DND-41 (cell line): ENCODE results near the gene PKDCC.
"Not testable (repeated sequence)": the region's sequence is repeated elsewhere in the genome, so short reads cannot be mapped to it uniquely, and the experiment has no call there.

ENCODE experiments used
- ATAC-seq: fragments of 200-7000 bp; cut with Tn5 transposase; 3 replicates; pipeline ENCODE4 v1.9.1; 2021; ENCODE audit warnings: low read depth; ENCODE audit not compliant: insufficient read depth
- DNase-seq: peaks from one replicate; pipeline ENCODE4 v3.0.0-alpha.2; 2020
- H2AFZ ChIP-seq: 2 replicates; pipeline ENCODE4 v1.6.0; 2012; ENCODE audit warnings: low read depth, low read length
- H3K27ac ChIP-seq: 2 replicates; pipeline ENCODE4 v1.5.1; 2012; ENCODE audit warnings: low read length, inconsistent platforms
- H3K27me3 ChIP-seq: fragments of 200-600 bp; sonication (generic); 2 replicates; pipeline ENCODE4 v1.6.0; 2012; ENCODE audit warnings: low read length, mild to moderate bottlenecking, inconsistent platforms; ENCODE audit not compliant: insufficient read depth, poor library complexity
- H3K36me3 ChIP-seq: 2 replicates; pipeline ENCODE4 v1.5.1; 2012; ENCODE audit warnings: low read length, inconsistent platforms; ENCODE audit not compliant: insufficient read depth
- H3K4me1 ChIP-seq: 2 replicates; pipeline ENCODE4 v1.5.1; 2012; ENCODE audit warnings: mild to moderate bottlenecking, low read length; ENCODE audit not compliant: insufficient read depth
- H3K4me2 ChIP-seq: 2 replicates; pipeline ENCODE4 v1.6.0; 2012; ENCODE audit warnings: mild to moderate bottlenecking, moderate library complexity, low read length, inconsistent platforms; ENCODE audit not compliant: insufficient read depth
- H3K4me3 ChIP-seq, 2 experiments: fragments of 200-600 bp in 1 of 2; shearing (Covaris generic) in 1 of 2; 2 replicates each; pipeline ENCODE4 v1.5.1; 2012 to 2016; ENCODE audit warnings: inconsistent platforms in 2 of 2, low read length in 2 of 2, mild to moderate bottlenecking in 2 of 2, low read depth in 1 of 2, moderate library complexity in 1 of 2
- H3K79me2 ChIP-seq: 2 replicates; pipeline ENCODE4 v1.6.0; 2012; ENCODE audit warnings: low read length, inconsistent platforms; ENCODE audit not compliant: insufficient read depth
- H3K9ac ChIP-seq: 2 replicates; pipeline ENCODE4 v1.6.0; 2012; ENCODE audit warnings: low read depth, mild to moderate bottlenecking, inconsistent platforms, low read length, moderate library complexity
- H3K9me3 ChIP-seq: 2 replicates; pipeline ENCODE4 v1.5.1; 2012; ENCODE audit warnings: low read length, moderate library complexity, mild to moderate bottlenecking, inconsistent platforms; ENCODE audit not compliant: insufficient read depth, severe bottlenecking
- H4K20me1 ChIP-seq: 2 replicates; pipeline ENCODE4 v1.6.0; 2012; ENCODE audit warnings: low read length; ENCODE audit not compliant: insufficient read depth
- EZH2 ChIP-seq: IDR thresholded peaks from 3 replicates; pipeline ENCODE4 v1.6.1; 2012; ENCODE audit warnings: borderline replicate concordance, low read depth, mild to moderate bottlenecking, moderate library complexity, low read length, inconsistent platforms; ENCODE audit not compliant: severe bottlenecking
- TF ChIP-seq, protein P1 (sequence below): IDR thresholded peaks from 2 replicates; pipeline ENCODE4 v1.5.1; 2012; ENCODE audit warnings: borderline replicate concordance, low read length, moderate library complexity, mild to moderate bottlenecking; ENCODE audit not compliant: poor library complexity, severe bottlenecking; ENCODE audit errors: extremely low read depth

Gene PKDCC

DNA sequence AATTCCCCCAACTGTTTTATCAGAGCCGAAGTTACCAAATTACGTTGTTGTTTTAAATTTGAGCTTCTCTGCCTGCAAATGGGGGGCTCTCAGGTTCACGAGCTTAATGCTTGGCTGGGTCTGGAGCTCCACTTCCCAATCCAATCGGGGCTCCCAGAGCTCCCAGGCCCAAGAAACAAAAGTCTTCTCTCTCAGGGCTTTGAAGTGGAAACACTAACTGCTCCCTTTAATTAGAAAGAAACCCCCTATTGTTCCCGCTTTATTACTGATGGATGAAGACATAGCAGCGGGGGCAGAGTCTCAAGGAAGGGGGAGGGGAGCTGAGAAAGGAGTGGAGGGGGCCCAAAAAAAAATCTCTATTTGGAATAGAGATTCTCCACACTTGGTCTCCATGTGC lies 15.6 kb upstream of the PKDCC start:
- H3K4me1 ChIP-seq: no peaks in the 10 kb centered on the region

DNA sequence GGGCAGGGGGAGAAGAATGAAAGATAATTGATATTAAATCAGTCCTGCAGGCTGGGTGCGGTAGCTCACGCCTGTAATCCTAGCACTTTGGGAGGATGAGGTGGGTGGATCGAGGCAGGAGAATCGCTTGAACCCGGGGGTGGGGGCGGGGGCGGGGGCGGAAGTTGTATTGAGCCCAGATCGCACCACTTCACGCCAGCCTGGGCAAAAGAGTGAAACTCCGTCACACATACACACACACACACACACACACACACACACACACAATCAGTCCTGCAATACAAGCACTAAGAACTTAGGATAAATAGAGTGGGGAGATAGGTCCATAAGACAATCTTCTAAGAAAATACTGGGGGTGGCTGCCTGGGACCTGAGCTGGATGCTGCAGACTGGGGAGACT lies 15.1 kb upstream of the PKDCC start:
- TF ChIP-seq, protein P1, sequence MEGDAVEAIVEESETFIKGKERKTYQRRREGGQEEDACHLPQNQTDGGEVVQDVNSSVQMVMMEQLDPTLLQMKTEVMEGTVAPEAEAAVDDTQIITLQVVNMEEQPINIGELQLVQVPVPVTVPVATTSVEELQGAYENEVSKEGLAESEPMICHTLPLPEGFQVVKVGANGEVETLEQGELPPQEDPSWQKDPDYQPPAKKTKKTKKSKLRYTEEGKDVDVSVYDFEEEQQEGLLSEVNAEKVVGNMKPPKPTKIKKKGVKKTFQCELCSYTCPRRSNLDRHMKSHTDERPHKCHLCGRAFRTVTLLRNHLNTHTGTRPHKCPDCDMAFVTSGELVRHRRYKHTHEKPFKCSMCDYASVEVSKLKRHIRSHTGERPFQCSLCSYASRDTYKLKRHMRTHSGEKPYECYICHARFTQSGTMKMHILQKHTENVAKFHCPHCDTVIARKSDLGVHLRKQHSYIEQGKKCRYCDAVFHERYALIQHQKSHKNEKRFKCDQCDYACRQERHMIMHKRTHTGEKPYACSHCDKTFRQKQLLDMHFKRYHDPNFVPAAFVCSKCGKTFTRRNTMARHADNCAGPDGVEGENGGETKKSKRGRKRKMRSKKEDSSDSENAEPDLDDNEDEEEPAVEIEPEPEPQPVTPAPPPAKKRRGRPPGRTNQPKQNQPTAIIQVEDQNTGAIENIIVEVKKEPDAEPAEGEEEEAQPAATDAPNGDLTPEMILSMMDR: no peak
- TF ChIP-seq EZH2: no peak
- H3K36me3 ChIP-seq: no peaks in the 10 kb centered on the region
- H3K4me2 ChIP-seq: no peak overlapping the region
- H3K79me2 ChIP-seq: no peaks in the 10 kb centered on the region
- H3K4me3 ChIP-seq: no peak overlapping the region
- H3K9me3 ChIP-seq: no peaks in the 10 kb centered on the region
- H3K27me3 ChIP-seq: peaks cover 8% of the 10 kb centered on the region
- no peaks in the 10 kb centered on the region for H4K20me1 ChIP-seq
- no peak for DNase-seq
- H3K9ac ChIP-seq: no peak overlapping the region
- no peak overlapping the region for H2AFZ ChIP-seq
- no peaks in the 10 kb centered on the region for H3K4me1 ChIP-seq
- no peak for ATAC-seq
- no peak overlapping the region for H3K27ac ChIP-seq

More for the DNA sequence above, 15.6 kb upstream of the PKDCC start:
- Histone ChIP-seq H3K27me3 (peaks cover 7% of the 10 kb centered on the region), H2AFZ (no peak overlapping the region), H3K79me2 (no peaks in the 10 kb centered on the region), H3K4me3 (no peak overlapping the region), H3K36me3 (no peaks in the 10 kb centered on the region), H3K9me3 (no peaks in the 10 kb centered on the region), H4K20me1 (no peaks in the 10 kb centered on the region), H3K27ac (no peak overlapping the region), H3K4me2 (no peak overlapping the region), H3K9ac (no peak overlapping the region)
- TF ChIP-seq, protein P1: no peak
- no peak for TF ChIP-seq EZH2
- DNase-seq (no peak), ATAC-seq (no peak)

DNA sequence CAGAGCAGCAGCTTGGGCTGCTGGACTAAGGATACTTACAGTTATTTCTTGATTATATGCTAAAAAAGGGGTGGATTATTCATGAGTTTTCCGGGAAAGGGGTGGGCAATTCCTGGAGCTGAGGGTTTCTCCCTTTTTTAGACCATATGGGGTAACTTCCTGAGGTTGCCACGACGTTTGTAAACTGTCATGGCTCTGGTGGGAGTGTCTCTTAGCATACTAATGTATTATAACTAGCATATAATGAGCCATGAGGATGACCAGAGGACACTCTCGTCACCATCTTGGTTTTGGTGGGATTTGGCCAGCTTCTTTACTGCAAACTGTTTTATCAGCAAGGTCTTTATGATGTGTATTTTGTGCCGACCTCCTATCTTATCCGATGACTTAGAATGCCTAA lies 13.7 kb upstream of the PKDCC start:
- H3K4me1 ChIP-seq, H3K79me2 ChIP-seq, DNase-seq, H3K4me2 ChIP-seq, H2AFZ ChIP-seq, H3K36me3 ChIP-seq, H3K27ac ChIP-seq, H4K20me1 ChIP-seq, H3K4me3 ChIP-seq, ATAC-seq, H3K9ac ChIP-seq, H3K27me3 ChIP-seq, H3K9me3 ChIP-seq: not testable (repeated sequence)

DNA sequence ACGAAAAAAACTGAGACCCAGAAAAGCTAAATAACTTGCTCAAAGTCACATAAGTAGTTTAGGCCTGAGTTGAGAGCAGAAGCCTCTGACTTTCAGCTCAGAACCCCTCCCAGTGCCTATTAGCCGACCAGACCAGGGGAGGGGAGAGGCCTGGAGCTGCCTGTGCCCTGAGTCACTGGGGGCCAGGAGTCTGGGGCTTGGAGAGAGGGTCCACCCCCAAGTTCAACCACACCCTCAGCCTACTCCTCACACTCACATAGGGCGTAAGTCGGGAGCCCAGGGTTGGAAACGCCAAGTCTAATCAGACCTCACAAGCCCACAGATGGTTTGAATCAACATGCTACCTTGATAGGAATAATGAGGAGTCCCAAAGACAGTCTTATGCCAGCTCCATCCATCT lies 12.6 kb upstream of the PKDCC start:
- H3K27me3 ChIP-seq: peaks cover 8% of the 10 kb centered on the region
- DNase-seq (no peak), ATAC-seq (no peak)
- TF ChIP-seq EZH2: no peak
- TF ChIP-seq, protein P1: no peak
- no peak overlapping the region for H3K4me2 ChIP-seq
- no peak overlapping the region for H3K9ac ChIP-seq
- H3K79me2 ChIP-seq: no peaks in the 10 kb centered on the region
- no peaks in the 10 kb centered on the region for H3K9me3 ChIP-seq
- H3K4me1 ChIP-seq: no peaks in the 10 kb centered on the region
- H2AFZ ChIP-seq: no peak overlapping the region
- H3K36me3 ChIP-seq: no peaks in the 10 kb centered on the region
- no peaks in the 10 kb centered on the region for H4K20me1 ChIP-seq
- H3K27ac ChIP-seq: no peak overlapping the region
- H3K4me3 ChIP-seq: no peak overlapping the region
